HG03045 (cell line): ENCODE results near the gene TH.

Experiments
- ATAC-seq: cut with Tn5 transposase; IDR thresholded peaks from one replicate; pipeline ENCODE4 v1.9.1; 2021; ENCODE audit warnings: mild to moderate bottlenecking, moderate library complexity; ENCODE audit not compliant: unreplicated experiment

TH gene

DNA sequence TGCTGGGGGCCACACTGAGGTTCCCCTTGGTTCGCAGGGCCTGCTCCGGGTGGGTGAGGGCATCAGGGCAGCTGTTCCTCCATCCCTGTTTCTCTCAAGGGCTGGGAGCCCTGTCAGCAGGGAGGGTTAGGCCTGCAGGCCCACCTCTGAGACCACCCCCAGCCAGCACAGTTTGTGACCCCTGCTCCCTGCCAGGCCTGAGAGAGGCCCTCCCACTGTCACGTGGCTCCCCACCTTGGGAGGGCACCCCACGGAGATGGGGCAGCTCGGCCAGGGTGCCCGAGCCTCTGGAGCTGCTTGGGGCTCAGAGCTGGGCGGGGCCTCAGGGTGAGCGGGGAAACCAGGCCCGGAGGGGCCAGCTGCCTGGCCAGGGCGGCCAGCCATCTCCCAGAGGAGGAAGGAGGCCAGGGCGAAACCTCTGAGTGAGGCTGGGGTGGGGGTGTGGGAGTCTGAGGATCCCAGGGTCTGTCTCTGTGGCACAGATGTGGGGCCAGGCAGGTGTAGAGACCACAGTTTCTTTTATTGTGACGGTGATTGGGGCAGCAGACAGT, 8.1 kb downstream of the TH start:
- no peak for ATAC-seq

DNA sequence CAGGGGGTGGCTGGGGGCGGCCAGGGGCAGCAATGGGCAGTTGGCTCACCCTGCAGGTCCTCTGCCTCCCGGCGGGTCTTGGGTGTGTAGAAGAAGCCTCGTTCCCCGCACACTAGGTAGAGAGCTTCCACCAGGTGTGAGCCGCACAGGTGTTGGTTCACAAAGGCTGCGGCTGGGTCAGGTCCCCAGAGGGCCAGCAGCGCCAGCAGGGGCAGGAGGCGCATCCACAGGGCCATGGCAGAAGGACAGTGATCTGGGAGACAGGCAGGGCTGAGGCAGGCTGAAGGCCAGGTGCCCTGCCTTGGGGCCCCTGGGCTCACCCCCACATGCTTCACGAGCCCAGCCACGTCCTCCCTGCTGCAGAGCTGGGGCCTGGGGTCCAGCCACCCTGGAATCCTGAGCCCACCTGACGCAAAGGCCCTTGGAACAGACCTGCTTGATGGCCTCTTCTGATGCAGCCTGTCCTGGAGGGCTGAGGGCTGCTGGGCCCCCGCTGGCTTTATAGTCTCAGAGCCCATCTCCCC, 10.8 kb downstream of the TH start, which contains the start of gene INS:
INS (minus strand) TSS at position 474 of the 524 bp plus-strand sequence; CDS start at position 236, 238 bp downstream.
- no peak for ATAC-seq

DNA sequence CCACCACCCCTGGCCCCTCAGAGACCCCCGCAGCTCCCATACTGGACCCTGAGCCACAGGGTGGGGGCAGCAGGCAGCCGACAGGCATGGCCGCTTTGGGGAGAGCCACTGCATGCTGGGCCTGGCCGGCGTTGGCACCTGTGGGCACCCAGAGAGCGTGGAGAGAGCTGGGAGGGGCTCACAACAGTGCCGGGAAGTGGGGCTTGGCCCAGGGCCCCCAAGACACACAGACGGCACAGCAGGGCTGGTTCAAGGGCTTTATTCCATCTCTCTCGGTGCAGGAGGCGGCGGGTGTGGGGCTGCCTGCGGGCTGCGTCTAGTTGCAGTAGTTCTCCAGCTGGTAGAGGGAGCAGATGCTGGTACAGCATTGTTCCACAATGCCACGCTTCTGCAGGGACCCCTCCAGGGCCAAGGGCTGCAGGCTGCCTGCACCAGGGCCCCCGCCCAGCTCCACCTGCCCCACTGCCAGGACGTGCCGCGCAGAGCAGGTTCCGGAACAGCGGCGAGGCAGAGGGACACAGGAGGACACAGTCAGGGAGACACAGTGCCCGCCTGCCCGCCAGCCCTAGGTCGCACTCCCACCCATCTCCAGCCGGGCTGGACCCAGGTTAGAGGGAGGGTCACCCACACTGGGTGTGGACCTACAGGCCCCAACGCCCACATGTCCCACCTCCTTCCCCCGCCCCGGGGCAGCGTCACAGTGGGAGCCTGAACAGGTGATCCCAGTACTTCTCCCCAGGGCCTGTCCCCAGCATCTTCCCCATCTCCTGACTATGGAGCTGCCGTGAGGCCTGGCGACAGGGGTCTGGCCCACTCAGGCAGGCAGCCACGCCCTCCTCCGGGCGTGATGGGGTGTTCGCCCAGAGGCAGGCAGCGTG, 11.8 kb downstream of the TH start:
- no peak for ATAC-seq

DNA sequence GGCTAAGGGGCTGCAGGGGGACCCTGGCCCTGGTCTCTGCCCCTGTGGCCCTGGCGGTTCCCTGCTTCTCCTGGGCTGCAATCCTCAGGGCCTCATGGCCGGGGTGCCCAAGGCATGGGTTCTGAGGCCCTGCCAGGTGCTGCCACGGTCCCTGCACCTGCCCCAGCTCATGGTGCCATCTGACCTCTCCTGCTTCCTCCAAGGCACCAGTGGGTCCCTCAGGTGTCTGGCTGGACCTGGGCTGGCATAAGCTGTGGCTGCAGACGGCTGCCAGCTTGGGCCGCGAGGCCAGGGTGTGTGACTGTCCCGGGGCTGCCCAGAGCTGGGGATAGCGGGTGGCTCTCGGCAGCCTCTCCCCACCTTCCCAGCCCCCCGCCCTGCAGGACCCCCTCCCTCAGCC, 12.6 kb downstream of the TH start:
- ATAC-seq: no peak

DNA sequence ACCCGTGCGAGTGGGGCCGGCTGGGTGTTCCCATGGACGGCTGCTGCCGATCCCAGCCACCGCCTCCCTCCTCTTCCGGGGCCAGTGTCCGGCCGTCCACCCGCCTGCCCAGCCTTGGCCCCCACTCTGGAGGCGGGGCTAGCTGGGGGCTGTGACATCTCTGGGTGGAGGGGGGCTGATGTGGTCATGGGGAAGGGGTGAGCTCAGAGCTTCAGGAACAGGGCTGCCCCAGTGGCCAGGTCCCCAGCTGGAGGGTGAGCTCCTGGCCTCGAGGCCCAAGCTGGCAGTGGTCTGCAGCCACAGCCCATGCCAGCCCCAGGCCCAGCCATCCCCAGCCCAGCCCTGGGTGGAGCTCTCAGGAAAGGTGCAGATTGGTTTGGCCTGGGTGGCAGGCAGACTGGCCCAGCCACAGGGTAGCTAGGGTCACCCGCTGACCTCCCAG, 13.3 kb downstream of the TH start:
- no peak for ATAC-seq

DNA sequence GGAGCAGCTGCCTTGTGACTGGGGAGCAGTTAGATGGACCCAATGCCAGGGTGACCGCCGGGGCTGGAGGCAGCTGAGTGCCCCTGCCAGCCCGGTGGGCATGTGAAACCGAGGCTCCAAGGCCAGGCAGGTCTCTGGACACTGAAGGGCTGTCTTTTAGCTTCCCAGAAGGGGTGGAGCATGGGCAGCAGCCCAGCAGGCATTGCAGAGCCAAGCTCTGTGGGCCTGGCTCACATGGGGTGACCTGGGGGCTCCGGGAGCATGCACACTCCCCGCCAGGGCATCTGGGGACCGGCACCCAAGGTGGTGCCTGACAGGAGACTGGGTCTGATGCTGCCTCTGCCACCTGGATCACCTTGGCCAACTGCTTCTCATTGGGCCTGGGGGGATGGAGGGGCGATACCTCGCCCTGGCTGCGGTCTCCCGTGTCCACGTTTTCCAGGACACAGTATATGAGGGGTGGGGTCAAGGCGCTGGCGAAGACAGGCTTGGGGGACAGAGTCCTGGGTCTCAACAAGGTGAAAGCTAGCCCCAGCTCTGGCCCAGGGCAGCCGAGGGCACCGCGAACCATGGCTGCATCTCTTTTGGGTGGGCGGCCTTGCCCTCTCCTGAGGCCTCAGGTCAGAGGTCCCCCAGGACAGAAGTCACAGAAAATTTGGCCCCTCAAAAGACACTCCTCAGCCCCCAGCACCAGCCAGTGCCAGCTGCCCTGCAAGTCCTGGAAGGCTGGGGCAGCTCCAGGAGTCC, 14.1 kb downstream of the TH start:
- no peak for ATAC-seq

DNA sequence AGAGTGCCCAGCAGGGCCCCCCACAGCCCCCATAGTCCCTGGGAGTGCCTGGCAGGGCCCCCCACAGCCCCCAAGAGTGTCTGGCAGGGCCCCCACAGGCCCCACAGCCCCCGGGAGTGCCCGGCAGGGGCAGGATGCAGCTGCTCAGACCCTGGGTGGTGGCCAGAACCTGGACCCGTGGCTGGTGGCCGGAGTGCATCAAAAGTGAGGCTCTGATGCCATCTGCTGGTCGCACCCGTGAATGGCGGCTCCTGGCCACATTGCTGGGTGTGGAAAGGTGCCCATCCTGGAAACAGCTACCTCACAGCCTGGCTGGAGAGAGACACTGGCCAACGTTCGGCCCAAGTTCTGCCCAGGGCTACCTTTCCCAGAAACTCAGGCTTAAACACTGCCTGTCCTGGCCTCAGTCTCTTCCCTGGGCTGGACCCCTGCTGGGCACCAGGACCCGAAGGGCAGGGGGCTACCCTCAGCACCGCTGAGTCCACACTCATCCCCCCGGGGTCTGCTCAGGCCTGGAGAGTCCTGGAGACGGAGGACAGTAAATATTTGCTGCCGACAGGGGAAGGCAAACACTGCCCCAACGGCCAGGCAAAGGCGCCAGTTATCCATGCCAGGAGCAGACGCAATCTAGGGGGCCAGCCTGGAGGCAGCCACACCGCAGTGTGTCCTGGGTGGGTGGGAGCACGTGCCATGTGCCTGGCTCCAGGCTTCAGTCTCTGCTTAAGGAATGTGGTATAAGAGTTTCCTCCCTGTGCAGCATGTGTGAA, 15.0 kb downstream of the TH start:
- ATAC-seq: no peak

DNA sequence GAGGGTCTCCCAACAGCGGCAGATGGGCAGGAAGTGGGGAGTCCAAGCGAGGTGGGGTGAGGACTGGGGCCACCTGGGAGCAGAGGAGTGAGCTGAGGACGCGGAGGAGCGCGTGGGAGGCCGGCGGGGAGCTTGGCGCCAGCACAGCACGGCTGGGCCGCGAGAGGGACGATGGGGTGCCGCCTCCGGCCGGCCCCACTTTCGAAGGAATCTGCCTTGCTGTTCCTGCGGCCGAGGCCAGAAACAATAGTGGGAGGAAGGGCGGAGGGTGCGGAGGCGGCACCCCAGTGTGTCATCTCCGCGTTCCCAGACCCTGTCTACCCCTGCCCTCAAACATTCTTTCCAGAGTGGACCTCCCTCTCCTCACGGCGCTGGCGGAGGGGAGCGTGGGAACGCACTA, 16.1 kb downstream of the TH start:
- ATAC-seq: no peak

DNA sequence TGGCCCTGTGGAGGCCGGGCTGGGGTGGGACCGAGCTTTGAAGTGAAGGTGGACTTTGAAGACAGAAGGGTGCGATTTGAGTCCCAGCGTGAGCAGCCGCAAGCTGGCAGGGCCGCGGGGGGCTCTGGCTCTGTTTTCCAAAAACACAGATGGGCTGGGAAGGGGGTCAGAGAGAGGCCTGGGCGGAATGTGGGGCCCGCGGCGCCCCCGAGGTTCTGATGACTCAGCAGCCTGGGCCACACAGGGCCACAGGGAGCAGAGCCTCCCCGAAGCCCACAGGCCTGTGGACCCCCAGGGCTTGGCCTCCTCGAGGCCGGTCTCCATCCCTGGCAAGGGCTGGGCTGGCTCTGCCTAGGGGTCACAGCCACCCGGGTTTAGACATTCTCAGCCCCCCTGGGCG, 16.7 kb downstream of the TH start:
- no peak for ATAC-seq

DNA sequence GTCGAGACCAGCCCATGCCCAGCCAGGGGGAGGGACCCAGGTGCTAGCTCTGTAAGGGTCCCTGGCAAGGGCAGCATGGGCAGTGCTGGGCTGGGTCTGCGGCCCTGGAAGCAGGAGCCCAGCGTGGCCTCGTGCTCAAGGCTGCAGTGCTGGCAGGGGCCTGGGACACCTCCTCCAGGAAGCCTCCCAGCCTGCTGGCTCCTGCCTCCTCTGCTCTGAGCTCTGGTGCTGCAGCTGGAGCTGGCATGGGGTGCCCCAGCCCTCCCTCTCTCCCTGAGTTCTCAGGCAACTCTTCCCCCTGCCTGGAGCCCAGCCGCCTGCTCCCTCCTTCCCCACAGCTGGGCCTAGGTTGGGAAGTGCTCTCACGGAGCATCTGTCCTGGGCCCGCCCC, 17.4 kb downstream of the TH start:
- ATAC-seq: no peak

DNA sequence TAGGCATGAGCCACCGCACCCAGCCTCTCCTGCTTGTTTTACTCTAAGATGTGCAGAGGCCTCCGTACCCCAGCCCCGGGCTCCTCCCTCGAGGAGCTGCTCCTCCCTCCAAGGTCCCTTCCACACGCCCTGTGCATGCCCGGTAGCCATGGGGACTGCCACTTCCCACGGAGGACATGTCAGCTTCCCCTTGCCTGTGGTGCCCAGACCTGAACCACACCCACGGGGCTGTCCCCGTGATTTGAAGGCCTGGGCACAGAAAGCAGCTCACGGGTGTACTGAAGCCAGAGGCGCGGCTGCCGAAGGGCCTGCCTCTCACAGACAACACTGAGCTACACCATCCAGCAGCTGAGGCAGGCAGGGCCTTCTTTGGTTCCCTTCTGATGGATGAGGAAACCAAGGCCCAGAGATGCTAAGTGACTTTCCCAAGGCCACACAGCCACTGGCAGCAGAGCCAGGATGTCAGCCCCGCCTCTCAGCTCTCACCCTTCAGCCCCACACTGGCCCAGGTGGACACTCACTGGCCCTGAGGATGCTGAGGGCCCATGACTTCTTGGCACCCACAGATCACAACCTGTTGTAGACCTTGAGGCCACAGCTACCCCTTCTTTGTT, 17.9 kb downstream of the TH start:
- no peak for ATAC-seq

DNA sequence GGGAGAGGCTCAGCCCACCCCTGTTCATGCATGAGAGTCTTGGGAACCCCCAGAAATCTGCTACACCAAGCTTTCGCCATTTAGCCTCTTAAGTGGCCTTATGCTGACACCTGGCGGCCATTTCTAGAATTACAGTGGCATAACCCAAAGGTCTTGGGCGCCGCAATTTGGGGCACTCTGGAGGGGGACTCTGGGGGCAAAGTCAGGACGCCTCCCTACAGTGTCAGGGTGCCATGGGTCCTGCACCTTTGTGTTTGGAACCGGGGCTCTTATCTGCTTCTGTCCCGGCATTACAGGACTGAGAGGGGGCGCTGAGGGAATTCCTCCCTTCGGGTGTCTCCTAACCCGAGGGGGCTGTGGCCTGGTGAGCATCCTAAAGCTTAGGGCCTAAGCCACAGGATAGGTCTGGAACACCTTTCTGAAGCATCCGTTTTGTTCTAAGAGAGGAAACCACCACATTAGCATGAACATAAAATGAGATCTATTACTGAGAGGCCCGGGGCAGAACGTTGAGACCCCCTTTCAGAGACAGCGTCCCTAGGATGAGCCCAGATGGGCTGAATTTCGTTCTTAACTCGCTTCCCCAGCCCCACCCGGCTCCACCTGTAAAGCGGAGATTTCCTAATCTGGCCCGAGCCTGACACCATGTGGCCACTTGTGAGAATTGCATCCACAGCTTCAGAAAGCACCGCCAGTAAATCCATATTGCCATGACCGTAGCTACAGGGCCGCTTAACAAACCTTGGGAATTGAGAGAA, 19.9 kb downstream of the TH start:
- no peak for ATAC-seq

DNA sequence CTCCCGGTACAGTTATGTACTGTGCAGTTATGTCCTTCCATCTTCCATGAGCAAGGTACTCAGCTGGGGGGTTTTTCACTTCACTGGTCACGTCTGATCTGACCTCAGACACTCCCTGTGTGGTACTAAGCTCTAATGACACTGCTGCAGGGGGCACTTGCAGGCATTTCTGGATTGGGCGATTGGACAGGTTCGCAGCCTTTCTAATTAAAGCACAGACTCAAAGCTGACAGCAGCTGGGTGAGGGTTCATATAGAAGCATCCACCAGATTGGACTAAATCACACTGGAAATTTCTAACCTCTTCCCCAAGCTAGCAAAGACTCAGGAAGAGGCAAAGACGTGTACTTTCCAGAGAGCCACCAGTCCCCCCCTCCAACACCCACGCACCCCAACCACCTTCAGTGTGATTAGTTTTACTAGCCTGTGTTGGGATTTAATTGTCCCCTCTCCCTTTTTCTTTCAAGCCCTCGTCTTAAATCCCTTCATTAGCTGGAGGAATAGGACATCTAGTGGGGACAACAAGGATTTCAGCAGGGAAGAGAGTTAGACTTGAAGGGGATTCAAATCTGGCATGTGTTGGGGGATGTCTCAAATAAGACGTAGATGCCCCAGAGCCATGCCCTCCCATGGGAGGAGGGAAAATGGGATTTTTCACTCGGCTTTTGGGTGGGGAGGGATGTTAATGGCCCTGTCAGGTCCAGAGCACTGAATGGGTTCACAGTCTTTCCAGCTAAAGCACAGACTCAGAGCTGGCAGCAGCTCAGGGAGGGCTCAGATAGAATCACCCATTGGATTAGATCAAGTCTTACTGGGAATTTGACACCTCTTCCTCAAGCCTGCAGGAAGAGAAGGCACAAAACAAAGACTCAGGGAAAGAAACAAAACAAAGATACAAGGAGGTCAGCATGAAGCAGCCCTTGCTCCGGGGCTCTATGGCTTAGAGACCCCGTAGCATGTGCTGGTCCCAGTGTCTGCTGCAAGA, 21.5 kb downstream of the TH start:
- no peak for ATAC-seq

DNA sequence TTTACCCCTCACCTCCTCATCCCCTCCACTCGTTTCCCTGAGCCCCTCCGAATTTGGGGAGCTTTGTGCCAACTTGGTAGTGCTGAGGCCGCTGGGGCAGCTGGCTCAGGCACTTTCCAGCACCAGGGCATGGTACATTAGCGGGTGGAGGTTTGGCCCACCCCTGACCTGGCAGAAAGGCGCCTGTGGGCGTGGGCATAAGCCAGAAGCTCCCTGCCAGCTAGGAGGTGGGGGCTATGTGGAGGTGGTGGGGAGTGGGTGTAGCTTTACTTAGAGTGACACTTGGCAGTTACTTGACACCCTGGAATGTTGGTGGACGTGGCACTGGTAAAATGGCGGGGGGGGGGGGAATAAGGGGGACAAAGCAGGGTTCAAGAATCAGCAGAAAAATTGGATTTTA, 22.2 kb downstream of the TH start:
- ATAC-seq: no peak

DNA sequence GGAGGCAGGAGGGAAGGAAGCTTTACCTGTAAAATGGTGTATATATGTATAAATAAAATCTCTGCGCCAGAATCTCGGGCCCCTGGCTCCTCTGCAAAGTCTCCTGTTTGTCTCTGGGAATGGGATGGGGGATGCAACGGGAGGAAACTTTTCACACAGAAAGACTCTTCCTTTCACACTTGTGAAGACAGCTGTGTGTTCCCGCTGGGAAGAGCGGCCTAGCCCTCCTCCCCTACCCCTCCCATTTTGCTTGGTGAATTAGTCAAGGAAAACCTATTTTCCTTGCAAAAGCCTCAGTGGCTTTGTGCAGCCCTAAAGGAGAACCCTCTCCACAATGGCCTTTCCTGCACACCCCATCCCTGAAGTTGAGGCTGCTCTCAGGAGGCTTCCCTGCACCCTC, 23.0 kb downstream of the TH start:
- no peak for ATAC-seq

DNA sequence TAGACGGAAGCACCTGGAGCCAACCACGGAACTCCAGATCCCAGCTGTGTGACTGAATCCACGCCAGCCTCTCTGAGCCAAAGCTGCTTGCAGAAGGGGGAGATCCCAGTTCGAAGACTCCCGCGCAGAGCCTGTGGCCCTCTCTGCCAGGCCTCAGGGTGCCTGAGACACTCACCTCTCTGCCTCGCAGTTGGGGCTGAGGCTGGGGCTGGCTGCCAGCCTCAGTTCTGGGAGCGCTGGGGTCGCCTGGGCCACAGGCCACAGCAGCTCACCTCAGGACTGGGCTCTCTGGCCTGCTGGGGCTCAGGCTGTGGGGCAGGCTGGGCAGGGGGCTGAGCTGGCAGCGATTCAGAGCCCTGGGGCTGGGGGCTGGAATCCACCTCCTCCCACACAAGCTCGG, 24.2 kb downstream of the TH start:
- no peak for ATAC-seq

DNA sequence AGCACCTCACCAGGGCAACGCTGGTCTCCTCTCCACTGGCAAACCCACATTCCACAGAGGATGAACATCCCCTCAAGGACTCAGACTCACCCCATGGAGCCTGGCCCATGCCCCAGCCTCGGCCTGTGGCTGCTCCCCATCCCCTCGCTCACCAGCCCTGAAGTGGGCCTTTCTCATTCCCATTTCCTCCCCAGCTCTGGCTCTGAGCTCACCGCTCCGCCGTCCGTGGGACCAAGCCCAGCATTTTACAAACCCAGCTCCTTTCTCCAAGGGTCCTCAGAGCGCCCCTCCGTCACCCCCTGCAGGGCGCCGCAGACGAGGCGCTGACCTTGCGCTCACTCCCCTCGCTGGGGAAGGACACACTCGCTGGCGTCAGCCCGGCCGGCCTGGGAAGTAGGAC, 25.6 kb downstream of the TH start:
- ATAC-seq: no peak

DNA sequence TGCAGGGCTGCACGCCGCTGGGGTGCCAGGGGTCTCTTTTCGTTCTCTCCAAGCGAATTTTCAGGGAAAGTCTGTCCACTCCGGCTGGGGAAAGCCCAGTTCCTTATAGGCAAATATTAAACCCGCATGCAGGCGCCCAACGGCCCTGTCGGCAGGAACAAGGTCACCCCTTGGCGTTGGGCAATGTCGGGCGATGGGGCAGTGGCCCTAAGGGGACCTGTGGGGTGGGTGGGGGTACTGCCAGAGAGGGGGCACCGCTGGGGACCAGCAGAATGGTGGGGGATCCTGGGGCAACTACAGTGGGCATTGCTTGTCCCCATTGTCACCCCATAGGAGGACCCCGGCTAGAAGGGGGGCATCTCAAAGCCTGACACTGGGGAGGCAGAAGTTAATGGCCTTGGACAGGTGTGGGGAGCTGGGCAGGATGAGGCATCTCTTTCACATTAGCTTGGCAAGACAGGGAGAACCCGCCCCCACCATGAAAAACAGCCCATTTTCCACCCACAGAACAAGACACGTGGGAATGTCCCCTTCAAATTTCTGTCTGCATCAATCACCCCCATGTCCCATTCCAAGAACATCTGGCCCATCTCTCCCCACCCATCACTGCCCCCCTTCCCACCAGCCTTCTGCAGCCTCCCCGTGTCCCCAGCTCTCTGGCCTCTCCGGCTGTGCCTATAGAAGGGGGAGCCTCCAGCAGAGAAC, 26.9 kb downstream of the TH start:
- ATAC-seq: no peak
